Measurements from ENCODE around the gene PAN3.

The PAN3 gene

DNA sequence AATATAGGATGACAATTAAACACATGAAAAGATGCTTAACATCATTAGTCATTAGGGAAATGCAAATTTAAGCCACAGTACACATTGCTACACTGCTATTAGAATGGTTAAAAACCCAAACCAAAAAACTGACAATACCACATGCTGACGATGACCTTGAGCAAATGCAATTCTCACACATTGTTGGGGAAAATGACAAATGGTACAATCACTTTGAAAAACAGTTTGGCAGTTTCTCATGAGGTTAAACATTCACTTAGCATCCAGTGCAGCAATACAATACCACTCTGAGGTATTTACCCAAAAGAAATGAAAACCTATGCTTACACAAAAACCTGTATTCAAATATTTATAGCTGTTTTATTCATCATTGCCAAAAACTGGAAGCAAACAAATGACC is 49.3 kb upstream of the PAN3 start:
- no peaks in the 10 kb centered on the region for H3K4me1 ChIP-seq (ENCODE audit: control insufficient read depth, insufficient read depth, low read length)
- H3K36me3 ChIP-seq (ENCODE audit: control insufficient read depth in 2 of 2, insufficient read depth in 1 of 2, low read length in 2 of 2), result no peaks in the 10 kb centered on the region
- H3K9me3 ChIP-seq (ENCODE audit: control insufficient read depth, insufficient read depth, low read depth, low read length), result no peaks in the 10 kb centered on the region
- ChIA-PET POLR2A (no interaction called here), CTCF (no interaction called here)
- no peak for TF ChIP-seq ZNF174 (tag by site-specific recombination; IDR thresholded peaks at IDR 0.05)
- no peak for TF ChIP-seq ZNF404 (tag by site-specific recombination; IDR thresholded peaks at IDR 0.05)
- TF ChIP-seq SP3 (tag by site-specific recombination; IDR thresholded peaks at IDR 0.05), result no peak
- TF ChIP-seq RBAK (tag by site-specific recombination; IDR thresholded peaks at IDR 0.05), result no peak
- TF ChIP-seq ZBTB44 (tag by site-specific recombination; IDR thresholded peaks at IDR 0.05), result no peak
- no peak for TF ChIP-seq WT1 (tag by site-specific recombination; IDR thresholded peaks at IDR 0.05)
- TF ChIP-seq ZNF521 (tag by site-specific recombination; IDR thresholded peaks at IDR 0.05), result no peak
- TF ChIP-seq ZNF707 (tag by site-specific recombination; IDR thresholded peaks at IDR 0.05), result no peak
- no peak for TF ChIP-seq PRDM1 (tag by site-specific recombination; IDR thresholded peaks at IDR 0.05)
- no peak for TF ChIP-seq ZNF560 (tag by site-specific recombination; IDR thresholded peaks at IDR 0.05; ENCODE audit: borderline replicate concordance)
- TF ChIP-seq PBX3 (CRISPR knock-in tag; IDR thresholded peaks at IDR 0.05), result no peak
- H3K4me3 ChIP-seq (ENCODE audit: low read depth, low read length), result no peak overlapping the region
- no peak overlapping the region for H3K27ac ChIP-seq (ENCODE audit: extremely low read depth, low read depth, low read length)

DNA sequence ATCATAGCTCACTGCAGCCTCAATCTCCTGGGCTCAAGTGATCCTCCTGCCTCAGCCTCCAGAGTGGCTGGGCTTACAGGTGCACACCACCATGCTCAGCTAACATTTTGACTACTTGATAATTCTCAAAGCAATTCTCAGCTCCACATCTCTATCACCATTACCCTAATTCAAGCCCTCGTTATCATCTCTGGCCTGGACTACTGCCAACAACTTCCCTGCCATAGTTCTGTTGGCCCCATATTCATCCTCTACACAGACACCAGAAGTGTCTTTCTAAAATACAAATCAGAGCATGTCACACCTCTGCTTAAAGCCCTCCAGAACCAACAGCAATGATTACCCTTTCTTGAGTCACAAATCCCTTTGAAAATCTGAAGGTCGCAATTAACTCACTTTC is 45.9 kb upstream of the PAN3 start:
- TF ChIP-seq, protein P1, sequence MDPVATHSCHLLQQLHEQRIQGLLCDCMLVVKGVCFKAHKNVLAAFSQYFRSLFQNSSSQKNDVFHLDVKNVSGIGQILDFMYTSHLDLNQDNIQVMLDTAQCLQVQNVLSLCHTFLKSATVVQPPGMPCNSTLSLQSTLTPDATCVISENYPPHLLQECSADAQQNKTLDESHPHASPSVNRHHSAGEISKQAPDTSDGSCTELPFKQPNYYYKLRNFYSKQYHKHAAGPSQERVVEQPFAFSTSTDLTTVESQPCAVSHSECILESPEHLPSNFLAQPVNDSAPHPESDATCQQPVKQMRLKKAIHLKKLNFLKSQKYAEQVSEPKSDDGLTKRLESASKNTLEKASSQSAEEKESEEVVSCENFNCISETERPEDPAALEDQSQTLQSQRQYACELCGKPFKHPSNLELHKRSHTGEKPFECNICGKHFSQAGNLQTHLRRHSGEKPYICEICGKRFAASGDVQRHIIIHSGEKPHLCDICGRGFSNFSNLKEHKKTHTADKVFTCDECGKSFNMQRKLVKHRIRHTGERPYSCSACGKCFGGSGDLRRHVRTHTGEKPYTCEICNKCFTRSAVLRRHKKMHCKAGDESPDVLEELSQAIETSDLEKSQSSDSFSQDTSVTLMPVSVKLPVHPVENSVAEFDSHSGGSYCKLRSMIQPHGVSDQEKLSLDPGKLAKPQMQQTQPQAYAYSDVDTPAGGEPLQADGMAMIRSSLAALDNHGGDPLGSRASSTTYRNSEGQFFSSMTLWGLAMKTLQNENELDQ (tag by site-specific recombination; IDR thresholded peaks at IDR 0.05; ENCODE audit: low read depth), result no peak
- TF ChIP-seq ZEB2 (tag by site-specific recombination; IDR thresholded peaks at IDR 0.05), result no peak
- no peak for TF ChIP-seq ZNF169 (tag by site-specific recombination; IDR thresholded peaks at IDR 0.05)
- no peak for TF ChIP-seq ZNF624 (tag by site-specific recombination; IDR thresholded peaks at IDR 0.05)
- TF ChIP-seq ZNF76 (tag by site-specific recombination; IDR thresholded peaks at IDR 0.05; ENCODE audit: borderline replicate concordance, low read depth), result no peak
- TF ChIP-seq ZFHX2 (tag by site-specific recombination; conservative IDR thresholded peaks at IDR 0.05), result no peak
- TF ChIP-seq ZNF211 (tag by site-specific recombination; IDR thresholded peaks at IDR 0.05; ENCODE audit: low read depth), result no peak
- no peak for TF ChIP-seq ZNF138 (tag by site-specific recombination; IDR thresholded peaks at IDR 0.05; ENCODE audit: borderline replicate concordance)
- TF ChIP-seq SALL2 (tag by site-specific recombination; IDR thresholded peaks at IDR 0.05; ENCODE audit: borderline replicate concordance), result no peak
- no peak overlapping the region for H3K27ac ChIP-seq (ENCODE audit: extremely low read depth, low read depth, low read length)
- H3K9me3 ChIP-seq (ENCODE audit: control insufficient read depth, insufficient read depth, low read depth, low read length), result no peaks in the 10 kb centered on the region
- H3K4me1 ChIP-seq (ENCODE audit: control insufficient read depth, insufficient read depth, low read length), result no peaks in the 10 kb centered on the region
- CTCF ChIA-PET, result interaction anchor here (0.7 kb wide), 1 partner anchor 266 kb away, joined by 3 read pairs; no protein-coding TSS in a partner anchor
- POLR2A ChIA-PET, result interaction anchor here (0.7 kb wide), 1 partner anchor 1138 kb away, joined by 3 read pairs; no protein-coding TSS in a partner anchor
- H3K4me3 ChIP-seq (ENCODE audit: low read depth, low read length), result no peak overlapping the region
- H3K36me3 ChIP-seq (ENCODE audit: control insufficient read depth in 2 of 2, insufficient read depth in 1 of 2, low read length in 2 of 2), result no peaks in the 10 kb centered on the region

Measured in HEK293 (cell line).